Endothelial cell of hepatic sinusoid (primary cell): ENCODE data around the gene TVP23B.
"Not testable (repeated sequence)": the region's sequence is repeated elsewhere in the genome, so short reads cannot be mapped to it uniquely, and the experiment has no call there.

Source experiments
- in situ Hi-C: cut with HindIII; loops from 2 replicates; pipeline ENCODE4 v1.10.0; 2017; ENCODE audit warnings: low sequenced_read_pairs

TVP23B gene

GRCh38 chr17:18780991-18781718, at the start of gene TVP23B:
Gene TVP23B (plus strand): TSS chr17:18781183. CDS start chr17:18781294, 111 bp downstream.
- in situ Hi-C loops = not testable (repeated sequence)

- in situ Hi-C loops = not testable (repeated sequence)
Measured at GRCh38 chr17:18732438-18732837, 48.5 kb upstream of the TVP23B start.

- in situ Hi-C loops = not testable (repeated sequence)
Measured at GRCh38 chr17:18733350-18733749, 47.6 kb upstream of the TVP23B start.

GRCh38 chr17:18739616-18740391, 41.2 kb upstream of the TVP23B start:
- in situ Hi-C loops = not testable (repeated sequence)

GRCh38 chr17:18741228-18741627, 39.8 kb upstream of the TVP23B start:
- in situ Hi-C loops = not testable (repeated sequence)

- in situ Hi-C loops = not testable (repeated sequence)
Measured at GRCh38 chr17:18743699-18744421, 37.1 kb upstream of the TVP23B start, which contains the start of gene FBXW10. Gene FBXW10 (plus strand): TSS chr17:18744054. CDS start chr17:18744245, 191 bp downstream.

GRCh38 chr17:18744726-18745125, 36.3 kb upstream of the TVP23B start:
- in situ Hi-C loops = not testable (repeated sequence)

GRCh38 chr17:18746551-18746950, 34.4 kb upstream of the TVP23B start:
- in situ Hi-C loops = not testable (repeated sequence)

- in situ Hi-C loops = not testable (repeated sequence)
Measured at GRCh38 chr17:18747501-18747900, 33.5 kb upstream of the TVP23B start.

- in situ Hi-C loops = not testable (repeated sequence)
Measured at GRCh38 chr17:18750242-18750641, 30.7 kb upstream of the TVP23B start.

GRCh38 chr17:18753829-18754409, 27.1 kb upstream of the TVP23B start:
- in situ Hi-C loops = not testable (repeated sequence)

- in situ Hi-C loops = not testable (repeated sequence)
Measured at GRCh38 chr17:18755969-18756368, 25.0 kb upstream of the TVP23B start.

- in situ Hi-C loops = not testable (repeated sequence)
Measured at GRCh38 chr17:18757368-18758044, 23.5 kb upstream of the TVP23B start.

- in situ Hi-C loops = not testable (repeated sequence)
Measured at GRCh38 chr17:18758344-18758743, 22.6 kb upstream of the TVP23B start.

GRCh38 chr17:18760221-18760620, 20.8 kb upstream of the TVP23B start:
- in situ Hi-C loops = not testable (repeated sequence)

GRCh38 chr17:18770572-18770971, 10.4 kb upstream of the TVP23B start:
- in situ Hi-C loops = not testable (repeated sequence)

GRCh38 chr17:18771066-18771465, 9.9 kb upstream of the TVP23B start:
- in situ Hi-C loops = not testable (repeated sequence)

GRCh38 chr17:18772471-18772870, 8.5 kb upstream of the TVP23B start:
- in situ Hi-C loops = no loop called here

GRCh38 chr17:18781805-18782204, 822 bp downstream of the TVP23B start:
- in situ Hi-C loops = not testable (repeated sequence)

- in situ Hi-C loops = not testable (repeated sequence)
Measured at GRCh38 chr17:18785933-18786332, 5.0 kb downstream of the TVP23B start.
